Fibroblast of lung (primary cell): ENCODE data around the gene FOXA3. TPM values are rescaled to one million over a fixed set of nuclear protein-coding genes. Genes with fewer than 3 reads are reported as not detected.

ENCODE experiments used
- DNase-seq, 2 donors: peaks; one replicate each; pipeline versions ENCODE4 v3.0.0 to v3.0.0-alpha.2; 2010; ENCODE audit warnings: low read depth in 2 of 2
- H2AFZ ChIP-seq: 2 replicates; pipeline ENCODE4 v1.5.1; 2012; ENCODE audit warnings: low read length, control low read depth, inconsistent platforms
- H3K27ac ChIP-seq: 2 replicates; pipeline ENCODE4 v1.5.1; 2011; ENCODE audit warnings: low read length, control low read depth; ENCODE audit not compliant: insufficient read depth
- H3K27me3 ChIP-seq: 2 replicates; pipeline ENCODE4 v1.5.1; 2011; ENCODE audit warnings: mild to moderate bottlenecking, low read length; ENCODE audit not compliant: control insufficient read depth, insufficient read depth
- H3K36me3 ChIP-seq: 2 replicates; pipeline ENCODE4 v1.5.1; 2011; ENCODE audit warnings: low read length; ENCODE audit not compliant: control insufficient read depth, insufficient read depth
- H3K4me1 ChIP-seq: 2 replicates; pipeline ENCODE4 v1.5.1; 2011; ENCODE audit warnings: low read length; ENCODE audit not compliant: control insufficient read depth, insufficient read depth; ENCODE audit errors: extremely low read depth
- H3K4me2 ChIP-seq: 2 replicates; pipeline ENCODE4 v1.5.1; 2011; ENCODE audit warnings: low read length, control low read depth; ENCODE audit not compliant: insufficient read depth; ENCODE audit errors: extremely low read depth
- H3K4me3 ChIP-seq, 4 experiments: fragments of 200-600 bp in 1 of 4; sonication (generic) in 1 of 4; replicated peaks in 1 of 4; 2 replicates each; pipeline ENCODE4 v1.5.1; 2011 to 2016; ENCODE audit warnings: low read length in 4 of 4, low read depth in 3 of 4, mild to moderate bottlenecking in 3 of 4, control low read depth in 2 of 4, inconsistent platforms in 1 of 4, mixed read lengths in 1 of 4; ENCODE audit not compliant: insufficient read depth in 1 of 4; ENCODE audit errors: control extremely low read depth in 1 of 4
- H3K79me2 ChIP-seq: 2 replicates; pipeline ENCODE4 v1.5.1; 2012; ENCODE audit warnings: mild to moderate bottlenecking, low read length, inconsistent platforms; ENCODE audit not compliant: control insufficient read depth, insufficient read depth
- H3K9ac ChIP-seq: 2 replicates; pipeline ENCODE4 v1.5.1; 2011; ENCODE audit warnings: mild to moderate bottlenecking, low read length, control low read depth; ENCODE audit not compliant: insufficient read depth
- H3K9me3 ChIP-seq: 2 replicates; pipeline ENCODE4 v1.5.1; 2012; ENCODE audit warnings: low read depth, low read length; ENCODE audit not compliant: control insufficient read depth, insufficient read depth
- H4K20me1 ChIP-seq: 2 replicates; pipeline ENCODE4 v1.5.1; 2011; ENCODE audit warnings: low read length; ENCODE audit not compliant: control insufficient read depth, insufficient read depth; ENCODE audit errors: extremely low read depth
- EZH2 ChIP-seq: IDR thresholded peaks from 2 replicates; pipeline ENCODE4 v1.5.1; 2012; ENCODE audit warnings: low read length, control low read depth, mild to moderate bottlenecking; ENCODE audit errors: missing control alignments
- polyA plus RNA-seq, 2 donors: library from polyadenylated mRNA; depleted of rRNA in 1 of 2; stranded (reverse) in 1 of 2; unstranded in 1 of 2; fragments of >200 nt; gene quantifications; 2 replicates each; pipeline ENCODE4 v1.2.1, GENCODE V29; 2011 to 2012; ENCODE audit warnings: missing spikeins in 1 of 2
- total RNA-seq: library from RNA; depleted of rRNA; stranded (reverse); fragments of >200 nt; gene quantifications from 2 replicates; pipeline ENCODE4 v1.2.1, GENCODE V29; 2014
- TF ChIP-seq, protein P1 (sequence below), 2 donors: IDR thresholded peaks in 1 of 2; conservative IDR thresholded peaks in 1 of 2; 1 replicate in 1 of 2; 2 replicates in 1 of 2; pipeline ENCODE4 v1.5.1; 2011 to 2012; ENCODE audit warnings: low read length in 2 of 2, control low read depth in 1 of 2, inconsistent platforms in 1 of 2, low read depth in 1 of 2, mild to moderate bottlenecking in 1 of 2

The FOXA3 gene
- total and polyA plus RNA-seq, 2 donors (not counting 1 experiment from before 2014, with no cell fraction given) = not detected

DNA sequence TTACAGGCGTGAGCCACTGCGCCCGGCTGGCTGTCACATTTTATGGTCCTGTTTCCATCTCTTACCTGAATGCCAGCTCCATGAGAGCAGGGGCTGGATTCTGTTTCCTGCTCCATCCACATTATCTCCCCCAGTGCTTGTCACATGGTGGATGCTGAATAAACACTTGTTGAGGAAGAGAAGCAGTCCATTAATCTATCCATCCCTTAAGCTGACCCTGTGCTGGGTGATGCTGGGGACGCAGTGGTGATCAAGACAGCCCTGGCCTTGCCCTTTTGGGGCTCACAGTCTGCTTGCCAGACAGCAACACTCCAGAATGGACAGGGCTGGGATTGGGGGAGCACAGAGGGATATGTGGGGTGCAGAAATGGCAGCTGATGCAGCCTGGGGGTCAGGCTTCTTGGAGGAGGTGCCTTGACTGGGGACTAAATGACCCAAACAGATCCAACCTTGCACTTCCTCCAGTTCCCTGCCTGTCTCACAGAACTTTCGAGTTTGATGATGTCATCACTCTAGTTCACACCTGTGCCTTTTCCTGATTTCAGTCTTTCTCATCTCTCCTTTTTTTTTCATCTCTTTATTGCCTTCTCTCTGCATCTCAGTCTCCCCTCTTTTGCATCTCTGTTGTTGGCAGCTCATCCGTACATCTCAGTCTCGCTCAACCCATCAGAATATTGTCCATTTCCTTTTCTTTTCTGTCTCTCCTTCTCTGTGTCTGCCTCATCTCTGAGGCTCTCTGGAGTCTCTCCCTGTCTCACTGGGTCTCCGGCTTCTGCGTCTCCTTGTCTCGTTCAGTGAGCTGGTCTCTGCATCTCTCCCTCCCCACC, 17.2 kb downstream of the FOXA3 start:
- H3K9ac ChIP-seq = no peak overlapping the region
- H2AFZ ChIP-seq = no peak overlapping the region
- no peak overlapping the region for H3K27ac ChIP-seq
- no peak overlapping the region for H3K4me3 ChIP-seq
- TF ChIP-seq, protein P1, sequence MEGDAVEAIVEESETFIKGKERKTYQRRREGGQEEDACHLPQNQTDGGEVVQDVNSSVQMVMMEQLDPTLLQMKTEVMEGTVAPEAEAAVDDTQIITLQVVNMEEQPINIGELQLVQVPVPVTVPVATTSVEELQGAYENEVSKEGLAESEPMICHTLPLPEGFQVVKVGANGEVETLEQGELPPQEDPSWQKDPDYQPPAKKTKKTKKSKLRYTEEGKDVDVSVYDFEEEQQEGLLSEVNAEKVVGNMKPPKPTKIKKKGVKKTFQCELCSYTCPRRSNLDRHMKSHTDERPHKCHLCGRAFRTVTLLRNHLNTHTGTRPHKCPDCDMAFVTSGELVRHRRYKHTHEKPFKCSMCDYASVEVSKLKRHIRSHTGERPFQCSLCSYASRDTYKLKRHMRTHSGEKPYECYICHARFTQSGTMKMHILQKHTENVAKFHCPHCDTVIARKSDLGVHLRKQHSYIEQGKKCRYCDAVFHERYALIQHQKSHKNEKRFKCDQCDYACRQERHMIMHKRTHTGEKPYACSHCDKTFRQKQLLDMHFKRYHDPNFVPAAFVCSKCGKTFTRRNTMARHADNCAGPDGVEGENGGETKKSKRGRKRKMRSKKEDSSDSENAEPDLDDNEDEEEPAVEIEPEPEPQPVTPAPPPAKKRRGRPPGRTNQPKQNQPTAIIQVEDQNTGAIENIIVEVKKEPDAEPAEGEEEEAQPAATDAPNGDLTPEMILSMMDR (conservative IDR thresholded peaks at IDR 0.05 in 1 of 2, IDR thresholded peaks at IDR 0.05 in 1 of 2; ENCODE audit: low read depth in 1 of 2, low read length in 2 of 2) = no peak
- no peak for TF ChIP-seq EZH2
- peaks cover 3% of the 10 kb centered on the region for H3K27me3 ChIP-seq
- peaks cover 10% of the 10 kb centered on the region for H3K79me2 ChIP-seq
- H3K4me2 ChIP-seq = no peak overlapping the region
- H3K4me1 ChIP-seq = peaks cover 4% of the 10 kb centered on the region
- H3K36me3 ChIP-seq = peaks cover 8% of the 10 kb centered on the region
- H3K9me3 ChIP-seq = no peaks in the 10 kb centered on the region
- DNase-seq = no peak
- H4K20me1 ChIP-seq = no peaks in the 10 kb centered on the region

DNA sequence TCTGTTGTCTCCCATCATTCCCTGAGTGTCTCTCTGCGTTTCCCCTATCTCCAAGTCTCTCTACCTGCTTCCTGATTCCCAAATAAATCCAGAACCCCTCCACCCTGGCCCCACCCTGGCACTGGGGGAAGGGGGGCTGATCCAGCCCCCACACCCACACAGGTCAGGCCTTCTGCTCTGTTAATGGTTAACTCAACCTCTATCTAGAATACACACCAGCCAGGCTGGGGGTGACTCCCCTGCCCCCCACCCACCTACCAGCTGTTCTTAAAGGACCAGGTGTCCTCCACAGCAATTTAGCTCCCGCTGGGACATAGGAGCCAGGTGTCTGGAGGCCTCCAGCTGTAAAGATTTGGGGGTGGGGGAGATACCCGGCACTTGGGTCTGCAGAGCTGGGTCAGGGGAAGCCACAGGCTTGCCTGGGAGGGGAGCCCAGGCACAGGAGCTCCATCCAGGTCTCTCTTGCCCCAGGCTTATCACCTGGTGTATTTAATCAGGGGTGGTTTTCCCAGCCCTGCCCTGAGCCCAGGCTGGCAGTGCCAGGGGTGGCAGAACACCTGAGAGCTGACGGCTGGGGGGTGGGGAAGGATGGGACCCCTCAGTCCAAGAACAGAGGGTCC, 17.9 kb downstream of the FOXA3 start:
- Histone ChIP-seq H3K27ac (no peak overlapping the region), H2AFZ (no peak overlapping the region), H3K79me2 (peaks cover 10% of the 10 kb centered on the region), H3K9me3 (no peaks in the 10 kb centered on the region), H3K4me3 (no peak overlapping the region), H3K4me1 (peaks cover 4% of the 10 kb centered on the region), H4K20me1 (no peaks in the 10 kb centered on the region), H3K27me3 (peaks cover 2% of the 10 kb centered on the region), H3K36me3 (peaks cover 8% of the 10 kb centered on the region), H3K4me2 (no peak overlapping the region), H3K9ac (no peak overlapping the region)
- no peak for DNase-seq
- TF ChIP-seq EZH2 = no peak
- TF ChIP-seq, protein P1 (conservative IDR thresholded peaks at IDR 0.05 in 1 of 2, IDR thresholded peaks at IDR 0.05 in 1 of 2; ENCODE audit: low read depth in 1 of 2, low read length in 2 of 2) = no peak
